Fibroblast of the aortic adventitia (primary cell): ENCODE measurements around the gene FER. TPM values are rescaled to one million over a fixed set of nuclear protein-coding genes. Genes with fewer than 3 reads are reported as not detected.
"Not testable (repeated sequence)": the region's sequence is repeated elsewhere in the genome, so short reads cannot be mapped to it uniquely, and the experiment has no call there.

Source experiments
- DNase-seq: peaks from one replicate; pipeline ENCODE4 v3.0.0-alpha.2; 2010; ENCODE audit warnings: low read depth
- H3K4me3 ChIP-seq: 2 replicates; pipeline ENCODE4 v1.5.1; 2011; ENCODE audit warnings: low read depth, mild to moderate bottlenecking, control low read depth, low read length, moderate library complexity
- total RNA-seq: library from RNA; depleted of rRNA; stranded (reverse); fragments of >200 nt; gene quantifications from 2 replicates; pipeline ENCODE4 v1.2.3, GENCODE V29; 2012; ENCODE audit warnings: low replicate concordance
- TF ChIP-seq, protein P1 (sequence below): IDR thresholded peaks from 2 replicates; pipeline ENCODE4 v1.5.1; 2011; ENCODE audit warnings: mild to moderate bottlenecking, low read length, control low read depth, inconsistent platforms; ENCODE audit not compliant: insufficient read depth

Gene FER
- total RNA-seq, 1 donor = 41.5 TPM

DNA sequence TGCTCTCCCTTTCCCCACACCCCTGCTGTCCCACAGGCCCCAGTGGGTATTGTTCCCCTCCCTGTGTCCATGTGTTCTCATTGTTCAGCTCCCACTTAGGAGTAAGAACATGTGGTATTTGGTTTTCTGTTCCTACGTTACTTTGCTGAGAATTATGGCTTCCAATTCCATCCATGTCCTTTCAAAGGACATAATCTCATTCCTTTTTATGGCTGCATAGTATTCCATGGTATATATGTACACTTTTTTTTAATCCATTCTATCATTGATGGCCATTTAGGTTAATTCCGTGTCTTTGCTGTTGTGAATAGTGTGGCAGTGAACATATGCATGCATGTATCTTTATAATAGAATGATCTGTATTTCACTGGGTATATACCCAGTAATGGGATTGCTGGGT is 25.6 kb downstream of the FER start:
- no peak overlapping the region for H3K4me3 ChIP-seq
- TF ChIP-seq, protein P1, sequence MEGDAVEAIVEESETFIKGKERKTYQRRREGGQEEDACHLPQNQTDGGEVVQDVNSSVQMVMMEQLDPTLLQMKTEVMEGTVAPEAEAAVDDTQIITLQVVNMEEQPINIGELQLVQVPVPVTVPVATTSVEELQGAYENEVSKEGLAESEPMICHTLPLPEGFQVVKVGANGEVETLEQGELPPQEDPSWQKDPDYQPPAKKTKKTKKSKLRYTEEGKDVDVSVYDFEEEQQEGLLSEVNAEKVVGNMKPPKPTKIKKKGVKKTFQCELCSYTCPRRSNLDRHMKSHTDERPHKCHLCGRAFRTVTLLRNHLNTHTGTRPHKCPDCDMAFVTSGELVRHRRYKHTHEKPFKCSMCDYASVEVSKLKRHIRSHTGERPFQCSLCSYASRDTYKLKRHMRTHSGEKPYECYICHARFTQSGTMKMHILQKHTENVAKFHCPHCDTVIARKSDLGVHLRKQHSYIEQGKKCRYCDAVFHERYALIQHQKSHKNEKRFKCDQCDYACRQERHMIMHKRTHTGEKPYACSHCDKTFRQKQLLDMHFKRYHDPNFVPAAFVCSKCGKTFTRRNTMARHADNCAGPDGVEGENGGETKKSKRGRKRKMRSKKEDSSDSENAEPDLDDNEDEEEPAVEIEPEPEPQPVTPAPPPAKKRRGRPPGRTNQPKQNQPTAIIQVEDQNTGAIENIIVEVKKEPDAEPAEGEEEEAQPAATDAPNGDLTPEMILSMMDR = no peak
- no peak for DNase-seq

DNA sequence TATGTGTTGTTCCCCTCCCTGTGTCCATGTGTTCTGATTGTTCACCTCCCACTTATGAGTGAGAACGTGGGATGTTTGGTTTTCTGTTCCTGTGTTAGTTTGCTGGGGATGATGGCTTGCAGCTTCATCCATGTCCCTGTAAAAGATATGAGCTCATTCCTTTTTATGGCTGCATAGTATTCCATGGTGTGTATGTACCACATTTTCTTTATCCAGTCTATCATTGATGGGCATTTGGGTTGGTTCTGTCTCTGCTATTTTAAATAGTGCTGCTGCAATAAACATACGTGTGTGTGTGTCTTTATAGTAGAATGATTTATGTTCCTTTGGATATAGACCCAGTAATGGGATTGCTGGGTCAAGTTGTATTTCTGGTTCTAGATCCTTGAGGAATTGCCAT is 26.4 kb downstream of the FER start:
- not testable (repeated sequence) for H3K4me3 ChIP-seq

DNA sequence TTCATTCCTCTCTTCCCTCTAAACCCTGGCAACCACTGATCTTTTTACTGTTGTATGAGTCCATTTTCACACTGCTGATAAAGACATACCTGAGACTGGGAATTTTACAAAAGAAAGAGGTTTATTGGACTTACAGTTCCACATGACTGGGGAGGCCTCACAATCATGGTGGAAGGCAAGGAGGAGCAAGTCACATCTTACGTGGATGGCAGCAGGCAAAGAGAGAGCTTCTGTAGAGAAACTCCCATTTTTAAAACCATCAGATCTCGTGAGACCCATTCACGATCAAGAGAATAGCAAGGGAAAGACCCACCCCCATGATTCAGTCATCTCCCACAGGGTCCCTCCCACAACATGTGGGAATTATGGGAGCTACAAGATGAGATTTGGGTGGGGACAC is 29.9 kb downstream of the FER start:
- DNase-seq, H3K4me3 ChIP-seq: not testable (repeated sequence)

More for the DNA sequence above, 26.4 kb downstream of the FER start:
- DNase-seq = not testable (repeated sequence)

DNA sequence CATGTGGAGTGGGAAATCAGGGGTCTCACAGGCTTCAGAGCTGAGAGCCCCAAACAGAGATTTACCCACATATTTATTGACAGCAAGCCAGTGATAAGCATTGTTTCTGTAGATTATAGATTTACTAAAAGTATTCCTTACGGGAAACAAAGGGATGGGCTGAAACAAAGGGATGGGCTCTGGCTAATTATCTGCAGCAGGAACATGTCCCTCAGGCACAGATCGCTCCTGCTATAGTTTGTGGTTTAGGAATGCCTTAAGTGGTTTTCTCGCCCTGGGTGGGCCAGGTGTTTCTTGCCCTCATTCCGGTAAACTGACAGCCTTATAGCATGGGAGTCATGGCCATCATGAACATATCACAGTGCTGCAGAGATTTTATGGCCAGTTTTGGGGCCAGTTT is 36.9 kb downstream of the FER start:
- DNase-seq, H3K4me3 ChIP-seq: not testable (repeated sequence)

DNA sequence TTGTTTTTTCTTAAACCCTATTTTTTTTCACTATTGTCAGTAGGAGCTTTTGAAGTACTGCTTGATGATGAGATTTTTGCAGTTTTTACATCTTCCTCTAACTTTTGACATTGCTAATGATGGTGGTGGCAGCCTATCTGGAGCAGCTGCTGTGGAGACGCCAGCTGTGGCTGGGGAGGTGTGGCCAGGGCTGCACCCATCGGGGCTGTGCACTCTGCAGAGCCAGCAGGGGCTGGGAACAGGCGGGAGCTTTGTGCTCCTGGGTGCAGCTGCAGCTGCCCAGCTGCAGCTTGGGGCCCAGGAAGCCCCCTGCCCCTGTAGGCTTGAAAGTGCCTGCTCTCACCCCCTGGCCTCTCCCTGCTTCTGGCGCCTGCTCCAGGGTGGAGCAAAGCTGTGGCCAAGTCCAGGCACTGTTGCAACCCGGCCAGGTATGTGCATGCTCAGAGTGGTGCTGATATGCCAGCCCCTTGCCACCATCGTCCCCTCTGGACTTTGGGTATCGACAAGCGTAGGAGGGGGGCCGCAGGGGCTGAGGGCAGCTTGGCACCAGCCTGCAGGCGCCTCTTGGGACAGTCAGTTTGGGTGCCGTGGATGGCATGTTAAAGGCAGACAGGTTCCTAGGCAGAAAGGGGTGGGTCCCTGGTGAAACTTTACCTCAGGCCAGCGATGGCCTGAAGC is 39.2 kb downstream of the FER start:
- TF ChIP-seq, protein P1 = no peak
- H3K4me3 ChIP-seq = no peak overlapping the region
- DNase-seq = no peak

DNA sequence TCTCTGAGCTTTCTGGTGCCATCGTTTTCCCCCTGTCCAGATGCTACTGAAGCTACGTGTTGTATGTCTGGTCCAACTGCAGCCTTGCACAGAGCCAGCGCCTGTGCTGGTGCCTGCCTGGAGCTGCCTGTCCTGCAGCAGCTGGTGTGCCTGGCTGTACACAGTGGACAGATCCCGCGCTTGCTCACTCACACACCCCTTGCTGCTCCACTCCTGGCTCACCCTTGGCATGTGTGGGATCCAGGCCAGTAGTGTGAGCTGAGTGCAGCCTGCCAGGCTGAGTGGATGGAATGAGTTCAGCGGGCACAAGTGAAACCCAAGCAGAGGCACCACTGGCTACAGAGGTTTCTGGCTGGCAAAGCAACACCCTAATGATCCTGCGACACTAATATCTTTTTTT is 40.4 kb downstream of the FER start:
- no peak for DNase-seq
- TF ChIP-seq, protein P1 = no peak

DNA sequence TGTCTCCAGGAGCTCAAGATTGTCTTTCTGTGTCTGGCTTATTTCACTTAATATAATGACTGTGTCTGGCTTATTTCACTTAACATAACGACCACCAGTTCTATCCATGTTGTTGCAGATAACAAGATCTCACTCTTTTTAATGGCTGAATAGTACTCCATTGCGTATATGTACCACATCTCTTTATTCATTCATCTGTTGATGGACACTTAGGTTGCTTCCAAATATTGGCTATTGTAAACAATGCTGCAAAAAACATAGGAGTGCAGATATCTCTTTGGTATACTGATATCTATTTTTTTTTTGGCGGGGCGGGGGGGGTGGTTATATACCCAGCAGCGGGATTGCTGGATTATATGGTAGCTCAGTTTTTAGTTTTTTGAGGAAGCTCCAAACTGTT is 45.5 kb downstream of the FER start:
- TF ChIP-seq, protein P1 = no peak
- no peak for DNase-seq
- H3K4me3 ChIP-seq = no peak overlapping the region

More for the DNA sequence above, 40.4 kb downstream of the FER start:
- H3K4me3 ChIP-seq = no peak overlapping the region

DNA sequence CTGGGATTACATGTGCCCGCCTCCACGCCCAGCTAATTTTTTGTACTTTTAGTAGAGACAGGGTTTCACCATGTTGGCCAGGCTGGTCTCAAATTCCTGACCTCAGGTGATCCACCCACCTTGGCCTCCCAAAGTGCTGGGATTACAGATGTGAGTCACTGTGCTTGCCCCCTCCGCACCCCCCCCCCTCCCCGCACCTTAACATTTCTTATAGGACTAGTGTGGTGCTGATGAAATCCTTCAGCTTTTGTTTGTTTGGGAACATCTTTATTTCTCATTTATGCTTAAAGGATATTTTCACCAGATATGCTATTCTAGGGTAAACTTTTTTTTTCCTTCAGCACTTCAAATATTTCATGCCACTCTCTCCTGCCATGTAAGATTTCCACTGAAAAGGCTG is 46.7 kb downstream of the FER start:
- not testable (repeated sequence) for DNase-seq, H3K4me3 ChIP-seq

DNA sequence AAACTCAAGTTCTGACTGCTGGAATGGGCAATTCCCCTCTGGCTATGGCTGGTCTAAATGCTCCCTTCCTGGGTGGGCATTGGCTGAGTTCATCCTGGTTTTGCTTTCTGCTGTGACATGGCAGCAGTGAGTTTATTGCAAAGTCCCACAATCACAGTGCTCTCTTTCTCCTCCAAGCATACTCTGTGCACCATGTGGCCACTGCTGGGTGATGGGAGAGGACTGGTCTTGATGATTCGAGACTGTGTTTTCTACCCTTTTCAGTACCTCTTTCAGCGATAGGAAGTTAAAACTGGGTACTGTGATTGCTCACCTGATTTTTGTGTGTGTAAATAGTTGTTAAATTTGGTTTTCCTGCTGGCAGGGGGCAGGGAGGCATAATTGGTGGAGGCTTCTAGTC is 49.7 kb downstream of the FER start:
- TF ChIP-seq, protein P1 = no peak
- no peak overlapping the region for H3K4me3 ChIP-seq
- no peak for DNase-seq
